Right lobe of liver (tissue), 4 donors: Measurements from ENCODE around the gene ZRANB3.

Source experiments
- POLR2A ChIP-seq: fragments of 450-650 bp; IDR thresholded peaks from one replicate; pipeline ENCODE4 v1.6.1; 2017; ENCODE audit warnings: antibody characterized with exemption, mild to moderate bottlenecking
- TF ChIP-seq, protein P1 (sequence below), 4 donors: fragments of 200-600 bp in 3 of 4; fragments of 450-650 bp in 1 of 4; IDR thresholded peaks; one replicate each; pipeline versions ENCODE4 v1.5.1 to v1.8.0; 2016 to 2022; ENCODE audit warnings: antibody characterized with exemption in 4 of 4, mild to moderate bottlenecking in 2 of 4
- donor health status: DM: no; HTN: no; CAD: no.
- donor health status: DM: no; HTN: no; CAD: no.
- donor health status: DM: no; HTN: yes; CAD: no.

GRCh38 chr2:135095591-135095990 lies 435.4 kb downstream of the ZRANB3 start:
- TF ChIP-seq, protein P1, sequence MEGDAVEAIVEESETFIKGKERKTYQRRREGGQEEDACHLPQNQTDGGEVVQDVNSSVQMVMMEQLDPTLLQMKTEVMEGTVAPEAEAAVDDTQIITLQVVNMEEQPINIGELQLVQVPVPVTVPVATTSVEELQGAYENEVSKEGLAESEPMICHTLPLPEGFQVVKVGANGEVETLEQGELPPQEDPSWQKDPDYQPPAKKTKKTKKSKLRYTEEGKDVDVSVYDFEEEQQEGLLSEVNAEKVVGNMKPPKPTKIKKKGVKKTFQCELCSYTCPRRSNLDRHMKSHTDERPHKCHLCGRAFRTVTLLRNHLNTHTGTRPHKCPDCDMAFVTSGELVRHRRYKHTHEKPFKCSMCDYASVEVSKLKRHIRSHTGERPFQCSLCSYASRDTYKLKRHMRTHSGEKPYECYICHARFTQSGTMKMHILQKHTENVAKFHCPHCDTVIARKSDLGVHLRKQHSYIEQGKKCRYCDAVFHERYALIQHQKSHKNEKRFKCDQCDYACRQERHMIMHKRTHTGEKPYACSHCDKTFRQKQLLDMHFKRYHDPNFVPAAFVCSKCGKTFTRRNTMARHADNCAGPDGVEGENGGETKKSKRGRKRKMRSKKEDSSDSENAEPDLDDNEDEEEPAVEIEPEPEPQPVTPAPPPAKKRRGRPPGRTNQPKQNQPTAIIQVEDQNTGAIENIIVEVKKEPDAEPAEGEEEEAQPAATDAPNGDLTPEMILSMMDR (IDR thresholded peaks at IDR 0.05): no peak
- no peak for TF ChIP-seq POLR2A
